SH-SY5Y (cell line): ENCODE results near the gene ADGRA1.

Experiments used
- GATA2 ChIP-seq: IDR thresholded peaks from 2 replicates; pipeline ENCODE4 v1.6.1; 2011; ENCODE audit warnings: mild to moderate bottlenecking, low read depth, low read length
- GATA3 ChIP-seq: IDR thresholded peaks from 2 replicates; pipeline ENCODE4 v1.6.1; 2011; ENCODE audit warnings: low read depth, mild to moderate bottlenecking, low read length, moderate library complexity

GRCh38 chr10:133114726-133115452, 27.2 kb downstream of the ADGRA1 start:
- no peak for TF ChIP-seq GATA2
- no peak for TF ChIP-seq GATA3
